ENCODE data around the gene KDF1. TPM values are rescaled to one million over a fixed set of nuclear protein-coding genes. Genes with fewer than 3 reads are reported as not detected.
A peak's percentile ranks its signal among the peaks of the same experiment; 100 is the strongest.

The KDF1 gene
- total and polyA plus RNA-seq, 2 of the 13 experiments (the other 11 are each of a cell fraction or from before 2014, with no cell fraction given), result 1.9 to 4.9 TPM

GRCh38 chr1:26921540-26922430 is 38.5 kb downstream of the KDF1 start, which contains the start of gene NUDC (continued):
- TF ChIP-seq KLF6 (CRISPR knock-in tag; IDR thresholded peaks at IDR 0.05), result peak; percentile 68; the same call in 1 of the 2 replicates
- TF ChIP-seq ZNF329 (CRISPR knock-in tag; IDR thresholded peaks at IDR 0.05; ENCODE audit: low read depth), result peak; percentile 59; the same call in 1 of the 2 replicates
- TF ChIP-seq ZNF333 (CRISPR knock-in tag; IDR thresholded peaks at IDR 0.05; ENCODE audit: borderline replicate concordance), result peak; percentile 98; the same call in 1 of the 2 replicates
- no peak for TF ChIP-seq SMARCC2 (IDR thresholded peaks at IDR 0.05)
- TF ChIP-seq KLF9 (CRISPR knock-in tag; IDR thresholded peaks at IDR 0.05; ENCODE audit: low read depth), result no peak
- no peak for TF ChIP-seq NFE2L1 (CRISPR knock-in tag; IDR thresholded peaks at IDR 0.05; ENCODE audit: borderline replicate concordance)
- TF ChIP-seq ZNF691 (CRISPR knock-in tag; IDR thresholded peaks at IDR 0.05; ENCODE audit: borderline replicate concordance, low read depth), result no peak; the same call in 1 of the 2 replicates
- no peak; the same call in 1 of the 2 replicates for TF ChIP-seq SOX13 (IDR thresholded peaks at IDR 0.05)
- no peak for TF ChIP-seq SOX13 (CRISPR knock-in tag; conservative IDR thresholded peaks at IDR 0.05 in 1 of 2, IDR thresholded peaks at IDR 0.05 in 1 of 2)
- peak; percentile 13; the same call in 1 of the 2 replicates for TF ChIP-seq TFE3 (CRISPR knock-in tag; IDR thresholded peaks at IDR 0.05)
- peak; percentile 86 for TF ChIP-seq ZNF772 (CRISPR knock-in tag; IDR thresholded peaks at IDR 0.05)
- TF ChIP-seq JUNB (CRISPR knock-in tag; IDR thresholded peaks at IDR 0.05; ENCODE audit: borderline replicate concordance), result peak; percentile 62; the same call in 1 of the 2 replicates
- TF ChIP-seq ATAD3A (CRISPR knock-in tag; IDR thresholded peaks at IDR 0.05), result no peak; the same call in 1 of the 2 replicates
- TF ChIP-seq EZH2 (conservative IDR thresholded peaks at IDR 0.05; ENCODE audit: low read depth, low read length), result no peak
- TF ChIP-seq ZNF441 (CRISPR knock-in tag; IDR thresholded peaks at IDR 0.05; ENCODE audit: borderline replicate concordance), result no peak
- peak; percentile 83 for TF ChIP-seq PBX2 (CRISPR knock-in tag; IDR thresholded peaks at IDR 0.05)
- peak; percentile 82 for TF ChIP-seq THAP11 (CRISPR knock-in tag; IDR thresholded peaks at IDR 0.05)
- TF ChIP-seq ZNF468 (CRISPR knock-in tag; IDR thresholded peaks at IDR 0.05), result no peak
- TF ChIP-seq ZFP62 (CRISPR knock-in tag; IDR thresholded peaks at IDR 0.05), result no peak
- no peak for TF ChIP-seq NFE2L2 (IDR thresholded peaks at IDR 0.05; ENCODE audit: low read length)
- no peak for TF ChIP-seq ZNF292 (CRISPR knock-in tag; IDR thresholded peaks at IDR 0.05; ENCODE audit: borderline replicate concordance, low read depth)
- peak; percentile 90 for TF ChIP-seq DR1 (CRISPR knock-in tag; IDR thresholded peaks at IDR 0.05)
- peak; percentile 76; the same call in 1 of the 2 replicates for TF ChIP-seq THAP9 (CRISPR knock-in tag; IDR thresholded peaks at IDR 0.05; ENCODE audit: borderline replicate concordance)
- no peak for TF ChIP-seq CEBPB (IDR thresholded peaks at IDR 0.05; ENCODE audit: borderline replicate concordance, low read depth, low read length)
